Measurements from ENCODE around the gene INPP5A.

INPP5A gene

GRCh38 chr10:132648072-132648850 is 110.7 kb downstream of the INPP5A start:
- no peak for TF ChIP-seq CTCF (IDR thresholded peaks at IDR 0.05; ENCODE audit: low read depth, low read length, missing control alignments)
- H3K4me3 ChIP-seq (ENCODE audit: low read depth, low read length), result no peak overlapping the region
- no peak for DNase-seq (ENCODE audit: low read depth)

DNA sequence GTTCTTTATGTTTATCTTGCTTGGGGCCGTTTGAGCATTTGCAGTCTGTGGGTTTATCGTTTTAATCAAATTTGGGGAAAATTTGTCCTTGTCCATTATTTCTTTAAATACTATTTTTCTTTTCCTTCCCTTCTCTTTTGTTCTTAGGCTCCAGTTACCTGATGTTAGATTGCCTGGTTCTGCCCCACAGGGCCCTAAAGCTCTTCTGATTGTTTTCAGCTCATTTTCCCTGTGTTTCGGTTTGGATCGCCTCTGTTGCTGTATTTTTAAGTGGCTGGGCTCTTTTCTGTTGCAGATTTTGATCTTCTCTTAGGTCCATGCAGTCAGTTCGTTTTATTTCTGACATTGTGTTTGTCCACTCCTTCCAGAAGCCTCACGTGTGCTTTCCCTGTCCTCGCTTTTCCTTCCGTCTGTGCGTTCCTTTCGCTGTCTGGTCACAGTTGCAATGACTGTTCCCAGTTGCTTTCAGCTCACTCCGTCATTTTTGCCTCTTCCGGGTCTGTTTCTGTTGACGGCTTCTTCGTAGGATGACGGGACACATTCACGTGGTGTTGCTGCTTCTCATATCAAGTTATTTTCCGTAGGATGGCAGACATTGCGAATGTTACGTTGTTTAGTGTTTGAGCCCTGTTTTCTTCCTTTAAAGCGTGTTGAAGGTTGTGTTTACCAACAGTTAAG is 111.4 kb downstream of the INPP5A start:
- no peak for DNase-seq (ENCODE audit: low read depth)
- no peak for TF ChIP-seq CTCF (IDR thresholded peaks at IDR 0.05; ENCODE audit: low read depth, low read length, missing control alignments)
- H3K4me3 ChIP-seq (ENCODE audit: low read depth, low read length), result no peak overlapping the region

GRCh38 chr10:132649651-132650360 is 112.2 kb downstream of the INPP5A start:
- no peak for DNase-seq (ENCODE audit: low read depth)
- no peak for TF ChIP-seq CTCF (IDR thresholded peaks at IDR 0.05; ENCODE audit: low read depth, low read length, missing control alignments)

DNA sequence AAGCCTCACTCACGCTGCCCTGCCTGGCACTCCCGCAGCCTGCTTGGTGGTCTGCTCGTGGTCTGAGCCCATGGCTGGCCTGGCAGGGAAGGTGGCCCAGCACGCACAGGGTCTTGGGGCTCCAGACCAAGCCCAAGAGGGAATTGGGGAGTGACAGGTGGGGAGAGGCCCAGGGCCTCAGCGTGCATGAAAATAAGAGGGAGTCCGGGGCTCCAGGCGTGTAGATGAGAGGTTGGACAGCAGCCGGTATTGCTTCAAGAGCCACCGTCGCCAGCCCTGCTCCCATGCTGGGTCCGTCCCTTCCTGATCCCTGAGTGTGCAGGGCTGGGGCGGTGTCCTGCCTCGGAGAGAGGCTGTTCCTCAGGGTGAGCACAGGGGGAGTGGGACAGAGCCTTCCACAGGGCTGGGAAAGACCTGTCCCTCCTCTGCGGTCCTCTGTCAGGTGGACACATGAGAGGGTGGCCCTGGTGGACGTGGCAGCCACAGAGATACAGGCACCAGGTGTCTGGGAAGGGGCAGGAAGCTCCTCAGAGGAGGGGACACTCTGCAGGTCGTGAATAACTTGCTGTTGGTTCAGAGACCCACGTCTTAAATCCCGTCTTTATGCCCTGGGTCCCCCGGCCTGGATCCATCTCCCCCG is 113.1 kb downstream of the INPP5A start:
- DNase-seq (ENCODE audit: low read depth), result no peak
- no peak overlapping the region for H3K4me3 ChIP-seq (ENCODE audit: low read depth, low read length)
- TF ChIP-seq CTCF (IDR thresholded peaks at IDR 0.05; ENCODE audit: low read depth, low read length, missing control alignments), result no peak

More at GRCh38 chr10:132649651-132650360, 112.2 kb downstream of the INPP5A start:
- H3K4me3 ChIP-seq (ENCODE audit: low read depth, low read length), result no peak overlapping the region

DNA sequence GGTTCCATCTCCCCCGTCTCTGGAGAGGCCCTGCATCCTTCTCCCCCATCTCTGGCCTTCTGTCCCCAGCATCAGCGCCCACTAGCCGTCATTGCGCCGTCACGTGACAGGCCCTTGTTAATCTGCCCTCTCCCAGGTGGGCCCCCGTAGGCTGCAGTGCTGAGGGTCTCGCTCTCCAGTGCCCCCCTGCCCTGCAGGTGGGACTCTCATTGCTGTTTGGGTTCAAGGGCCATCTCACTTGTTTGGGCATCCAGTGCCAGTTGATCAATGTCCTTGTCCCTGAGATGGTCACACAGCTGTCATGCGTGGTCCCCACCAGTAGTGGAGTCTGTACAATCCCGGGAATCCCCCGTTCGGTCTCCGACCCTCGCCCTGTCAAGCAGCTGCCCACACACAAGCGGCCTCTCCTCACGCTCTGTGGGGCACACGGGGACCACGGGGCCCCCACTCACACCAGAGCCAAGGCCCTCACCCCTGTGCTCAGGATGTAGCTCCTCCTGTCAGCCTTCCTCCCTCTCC is 114.0 kb downstream of the INPP5A start:
- no peak for TF ChIP-seq CTCF (IDR thresholded peaks at IDR 0.05; ENCODE audit: low read depth, low read length, missing control alignments)
- no peak overlapping the region for H3K4me3 ChIP-seq (ENCODE audit: low read depth, low read length)
- no peak for DNase-seq (ENCODE audit: low read depth)

- no peak for DNase-seq (ENCODE audit: low read depth)
- no peak overlapping the region for H3K4me3 ChIP-seq (ENCODE audit: low read depth, low read length)
- no peak for TF ChIP-seq CTCF (IDR thresholded peaks at IDR 0.05; ENCODE audit: low read depth, low read length, missing control alignments)
Observed at GRCh38 chr10:132652446-132652845, 114.9 kb downstream of the INPP5A start.

Measured in GM12864 (cell line).